IMR-90 (cell line): ENCODE results near the gene ERCC3. TPM values are rescaled to one million over a fixed set of nuclear protein-coding genes. Genes with fewer than 3 reads are reported as not detected.
A peak's percentile ranks its signal among the peaks of the same experiment; 100 is the strongest.

Experiments
- ATAC-seq: fragments of 200-7000 bp; cut with Tn5 transposase; 2 replicates; pipeline ENCODE4 v1.9.1; 2020; ENCODE audit warnings: low read depth, mild to moderate bottlenecking, moderate library complexity
- BruUV-seq: library from RNA; stranded (reverse); fragments of 400-500 nt; replicated peaks from 2 replicates; lab custom pipeline; 2021; lab: Mats Ljungman, UMichigan
- CTCF ChIA-PET: fragments of 300-600 bp; formaldehyde crosslinking; extraction: SDS; loops from one replicate; lab custom pipeline; 2021; ENCODE audit warnings: antibody characterized with exemption; lab: Yijun Ruan, JAX
- POLR2A ChIA-PET: fragments of 300-600 bp; sonication (Branson Sonifier 250); formaldehyde crosslinking; loops from one replicate; lab custom pipeline; 2022; ENCODE audit warnings: antibody characterized with exemption; ENCODE audit not compliant: unreplicated experiment; lab: Charles Lee
- DNase-seq: peaks from one replicate; pipeline ENCODE4 v3.0.0; 2013
- H2AFZ ChIP-seq: replicated peaks from 2 replicates; pipeline ENCODE3; 2013; ENCODE audit warnings: low read length, mild to moderate bottlenecking; ENCODE audit not compliant: poor library complexity
- H2AK5ac ChIP-seq: 2 replicates; pipeline ENCODE4 v1.6.1; 2013; ENCODE audit warnings: low read depth, low read length, inconsistent platforms
- H2AK9ac ChIP-seq: replicated peaks from 2 replicates; pipeline ENCODE3; 2013; ENCODE audit warnings: mild to moderate bottlenecking, low read depth, low read length, moderate library complexity; ENCODE audit not compliant: poor library complexity
- H2BK120ac ChIP-seq: 2 replicates; pipeline ENCODE4 v1.6.1; 2013; ENCODE audit warnings: low read depth, low read length, inconsistent platforms
- H2BK15ac ChIP-seq: 3 replicates; pipeline ENCODE4 v1.6.1; 2013; ENCODE audit warnings: low read depth, low read length, inconsistent platforms
- H2BK20ac ChIP-seq: 2 replicates; pipeline ENCODE4 v1.6.1; 2013; ENCODE audit warnings: low read depth, mild to moderate bottlenecking, inconsistent platforms, low read length, moderate library complexity
- H2BK5ac ChIP-seq: 2 replicates; pipeline ENCODE4 v1.6.1; 2013; ENCODE audit warnings: mild to moderate bottlenecking, low read depth, low read length, inconsistent platforms; ENCODE audit not compliant: poor library complexity, severe bottlenecking
- H3K14ac ChIP-seq: replicated peaks from 2 replicates; pipeline ENCODE4 v1.6.1; 2013; ENCODE audit warnings: low read depth, low read length, inconsistent platforms
- H3K18ac ChIP-seq: 2 replicates; pipeline ENCODE4 v1.6.1; 2013; ENCODE audit warnings: low read depth, low read length, control low read depth
- H3K23ac ChIP-seq: 2 replicates; pipeline ENCODE4 v1.6.1; 2013; ENCODE audit warnings: low read depth, low read length, inconsistent platforms
- H3K27ac ChIP-seq: 2 replicates; pipeline ENCODE4 v1.5.1; 2013; ENCODE audit warnings: mild to moderate bottlenecking, control low read depth, low read length; ENCODE audit not compliant: insufficient read depth
- H3K27me3 ChIP-seq: 2 replicates; pipeline ENCODE4 v1.6.1; 2013; ENCODE audit warnings: low read length; ENCODE audit not compliant: control insufficient read depth, insufficient read depth
- H3K36me3 ChIP-seq: 2 replicates; pipeline ENCODE4 v1.6.1; 2013; ENCODE audit warnings: low read length, mixed read lengths; ENCODE audit not compliant: control insufficient read depth, insufficient read depth
- H3K4ac ChIP-seq: 2 replicates; pipeline ENCODE4 v1.6.1; 2013; ENCODE audit warnings: low read depth, low read length, inconsistent platforms
- H3K4me1 ChIP-seq: 2 replicates; pipeline ENCODE4 v1.6.1; 2013; ENCODE audit warnings: low read length, mixed read lengths; ENCODE audit not compliant: control insufficient read depth, insufficient read depth
- H3K4me2 ChIP-seq: 2 replicates; pipeline ENCODE4 v1.6.1; 2013; ENCODE audit warnings: low read depth, mild to moderate bottlenecking, control low read depth, low read length, moderate library complexity
- H3K4me3 ChIP-seq: 2 replicates; pipeline ENCODE4 v1.5.1; 2013; ENCODE audit warnings: low read depth, mild to moderate bottlenecking, control low read depth, low read length, moderate library complexity; ENCODE audit not compliant: insufficient read depth
- H3K56ac ChIP-seq: 2 replicates; pipeline ENCODE4 v1.6.1; 2013; ENCODE audit warnings: low read length, inconsistent platforms; ENCODE audit not compliant: insufficient read depth; ENCODE audit errors: extremely low read depth
- H3K79me1 ChIP-seq, 2 experiments: 2 replicates each; pipeline ENCODE4 v1.6.1; 2013; ENCODE audit warnings: low read length in 2 of 2, inconsistent platforms in 1 of 2, low read depth in 1 of 2
- H3K9ac ChIP-seq: 2 replicates; pipeline ENCODE4 v1.6.1; 2013; ENCODE audit warnings: low read depth, low read length, control low read depth
- H3K9me1 ChIP-seq: 2 replicates; pipeline ENCODE4 v1.6.1; 2013; ENCODE audit warnings: low read length, inconsistent platforms; ENCODE audit not compliant: insufficient read depth
- H3K9me3 ChIP-seq: 2 replicates; pipeline ENCODE4 v1.6.1; 2013; ENCODE audit warnings: low read length; ENCODE audit not compliant: control insufficient read depth, insufficient read depth
- H4K20me1 ChIP-seq: 2 replicates; pipeline ENCODE4 v1.6.1; 2013; ENCODE audit warnings: low read length, inconsistent platforms; ENCODE audit not compliant: insufficient read depth
- H4K5ac ChIP-seq: 2 replicates; pipeline ENCODE4 v1.6.1; 2013; ENCODE audit warnings: mild to moderate bottlenecking, low read depth, low read length, control low read depth
- H4K8ac ChIP-seq, 2 experiments: 2 replicates each; pipeline ENCODE4 v1.6.1; 2013; ENCODE audit warnings: low read depth in 2 of 2, low read length in 2 of 2, control low read depth in 1 of 2, inconsistent platforms in 1 of 2
- H4K91ac ChIP-seq: 2 replicates; pipeline ENCODE4 v1.6.1; 2013; ENCODE audit warnings: low read depth, low read length, inconsistent platforms; ENCODE audit not compliant: insufficient read depth
- BHLHE40 ChIP-seq: fragments of 150-350 bp; IDR thresholded peaks from 2 replicates; pipeline ENCODE4 v1.6.1; 2016; ENCODE audit warnings: mild to moderate bottlenecking, low read depth, low read length
- CEBPB ChIP-seq: IDR thresholded peaks from 2 replicates; pipeline ENCODE4 v1.6.1; 2012; ENCODE audit warnings: low read depth, low read length, improper control_type of control experiment
- ELK1 ChIP-seq: fragments of 150-350 bp; IDR thresholded peaks from 2 replicates; pipeline ENCODE4 v1.6.1; 2016; ENCODE audit warnings: low read depth, mild to moderate bottlenecking, low read length, moderate library complexity, borderline replicate concordance
- MXI1 ChIP-seq: IDR thresholded peaks from 2 replicates; pipeline ENCODE4 v1.6.1; 2012; ENCODE audit warnings: low read depth, mild to moderate bottlenecking, low read length, moderate library complexity, borderline replicate concordance
- RCOR1 ChIP-seq: IDR thresholded peaks from 2 replicates; pipeline ENCODE4 v1.6.1; 2012; ENCODE audit warnings: mild to moderate bottlenecking, low read length, improper control_type of control experiment; ENCODE audit not compliant: insufficient replicate concordance
- USF2 ChIP-seq: fragments of 150-350 bp; IDR thresholded peaks from 2 replicates; pipeline ENCODE4 v1.6.1; 2017; ENCODE audit warnings: mild to moderate bottlenecking, antibody characterized with exemption, low read length, low read depth
- WGBS, 2 experiments: methylation state at CpG; one replicate each; pipeline versions ENCODE4 v1.1.5 to v1.1.7; 2013; ENCODE audit warnings: missing lambda C conversion rate in 2 of 2; ENCODE audit not compliant: insufficient read length in 1 of 2; ENCODE audit errors: extremely low coverage in 2 of 2; 5-methylcytosine and 5-hydroxymethylcytosine counted together
- dilution Hi-C: fragments of 300-500 bp; cut with HindIII; formaldehyde crosslinking; loops from one replicate; pipeline ENCODE4 v1.14.3; 2018; ENCODE audit warnings: low sequenced_read_pairs; ENCODE audit not compliant: unreplicated experiment
- in situ Hi-C: fragments of 300-500 bp; cut with MboI; formaldehyde crosslinking; loops from 3 replicates; pipeline ENCODE4 v1.14.3; 2019; ENCODE audit warnings: low sequenced_read_pairs, inconsistent platforms, mixed read lengths
- intact Hi-C: fragments of 100-400 bp; cut with micrococcal nuclease; formaldehyde crosslinking; loops from 2 replicates; pipeline ENCODE4 v1.10.0; 2022
- polyA plus RNA-seq, 3 experiments: library from polyadenylated mRNA; depleted of rRNA; stranded (reverse); fragments of >200 nt; gene quantifications; 2 replicates each; pipeline ENCODE4 v1.2.3, GENCODE V29; 2012; ENCODE audit warnings: low replicate concordance in 1 of 3
- total RNA-seq: library from RNA; depleted of rRNA; stranded (reverse); fragments of >200 nt; gene quantifications from 2 replicates; pipeline ENCODE4 v1.2.3, GENCODE V29; 2012

The ERCC3 gene
- total and polyA plus RNA-seq, 2 of the 4 experiments (the other 2 are of a cell fraction), result 43.2 to 52.0 TPM

GRCh38 chr2:127326289-127326945 lies 32.5 kb upstream of the ERCC3 start:
- CTCF ChIA-PET, result no interaction called here

More at GRCh38 chr2:127326289-127326945, 32.5 kb upstream of the ERCC3 start:
- no peaks in the 10 kb centered on the region for H3K9me1 ChIP-seq
- H4K5ac ChIP-seq, result no peak overlapping the region
- H3K4me3 ChIP-seq, result no peak overlapping the region
- H2BK20ac ChIP-seq, result no peak overlapping the region
- H4K20me1 ChIP-seq, result no peaks in the 10 kb centered on the region
- dilution Hi-C loops, result no loop called here
- H2BK15ac ChIP-seq, result no peak overlapping the region
- H2BK120ac ChIP-seq, result no peak overlapping the region
- no peak overlapping the region for H3K4me2 ChIP-seq
- H3K36me3 ChIP-seq, result peaks cover 14% of the 10 kb centered on the region
- H3K9me3 ChIP-seq, result no peaks in the 10 kb centered on the region
- H3K9ac ChIP-seq, result no peak overlapping the region
- in situ Hi-C loops, result no loop called here
- no peak for TF ChIP-seq USF2
- TF ChIP-seq CEBPB, result peak; percentile 63
- TF ChIP-seq RCOR1, result no peak
- TF ChIP-seq MXI1, result no peak
- no peak for TF ChIP-seq BHLHE40
- no peak for TF ChIP-seq ELK1
- no peak overlapping the region for H2AFZ ChIP-seq
- no peak overlapping the region for H3K56ac ChIP-seq
- H3K4ac ChIP-seq, result no peak overlapping the region
- no peak overlapping the region for H3K27ac ChIP-seq
- POLR2A ChIA-PET, result no interaction called here
- no peak overlapping the region for H3K23ac ChIP-seq
- BruUV-seq, result no TSS peak
- H3K14ac ChIP-seq, result no peak overlapping the region
- H2BK5ac ChIP-seq, result no peak overlapping the region
- peak; percentile 63; the same call in 1 of the 2 replicates for ATAC-seq
- no CpG with 5 or more reads among the region's 2 CpGs for WGBS, 2 experiments
- H4K8ac ChIP-seq, result no peak overlapping the region
- no peaks in the 10 kb centered on the region for H3K27me3 ChIP-seq
- no peak overlapping the region for H2AK5ac ChIP-seq
- H4K91ac ChIP-seq, result no peak overlapping the region
- no peaks in the 10 kb centered on the region; a peak in 1 of 4 replicates for H3K79me1 ChIP-seq
- H3K18ac ChIP-seq, result no peak overlapping the region
- DNase-seq, result peak; percentile 32
- no peak overlapping the region for H2AK9ac ChIP-seq
- intact Hi-C loops, result no loop called here
- no peaks in the 10 kb centered on the region for H3K4me1 ChIP-seq
